Activated T-cell treated with anti-CD3 and anti-CD28 coated beads, Interleukin-2, amount 50 U/mL, for 72 hours (primary cell): ENCODE measurements around the gene KIZ. TPM values are rescaled to one million over a fixed set of nuclear protein-coding genes. Genes with fewer than 3 reads are reported as not detected.

Experiments used
- ATAC-seq, 2 donors: fragments of 150-1000 bp; cut with Tn5 transposase; replicated peaks in 1 of 2; 2 replicates each; pipeline ENCODE4 v1.10.0; 2021; ENCODE audit warnings: moderate library complexity in 2 of 2, mild to moderate bottlenecking in 1 of 2
- DNase-seq, 2 donors: peaks; one replicate each; pipeline ENCODE4 v3.0.0; 2021 to 2022; ENCODE audit warnings: mixed read lengths in 1 of 2
- H3K27ac Mint-ChIP-seq: one replicate; pipeline ENCODE4 v1.8.0; 2022; ENCODE audit warnings: mild to moderate bottlenecking, moderate library complexity, mixed read lengths
- H3K27me3 Mint-ChIP-seq: one replicate; pipeline ENCODE4 v1.8.0; 2022; ENCODE audit warnings: low read depth, mixed read lengths
- H3K36me3 Mint-ChIP-seq, 2 donors: one replicate each; pipeline ENCODE4 v1.8.0; 2022; ENCODE audit warnings: mixed read lengths in 2 of 2, mild to moderate bottlenecking in 1 of 2; ENCODE audit not compliant: insufficient read depth in 2 of 2
- H3K4me1 Mint-ChIP-seq: one replicate; pipeline ENCODE4 v1.8.0; 2022; ENCODE audit warnings: low read depth, mixed read lengths
- H3K4me3 Mint-ChIP-seq, 2 donors: one replicate each; pipeline ENCODE4 v1.8.0; 2022; ENCODE audit warnings: mild to moderate bottlenecking in 2 of 2, mixed read lengths in 2 of 2, moderate library complexity in 2 of 2
- H3K9me3 Mint-ChIP-seq, 2 donors: one replicate each; pipeline ENCODE4 v1.8.0; 2022; ENCODE audit warnings: mixed read lengths in 2 of 2
- total RNA-seq, 2 donors: library from RNA; stranded (reverse); gene quantifications; one replicate each; pipeline ENCODE4 v1.2.3, GENCODE V29; 2022

The KIZ gene
- total RNA-seq, 2 donors from 2014 or later = 24.0 to 30.9 TPM

- ATAC-seq (no peak), DNase-seq (no peak)
- no peaks in the 10 kb centered on the region for H3K36me3 Mint-ChIP-seq
- H3K4me1 Mint-ChIP-seq = no peaks in the 10 kb centered on the region
- no peak overlapping the region for H3K4me3 Mint-ChIP-seq
- peaks cover 25% of the 10 kb centered on the region for H3K27me3 Mint-ChIP-seq
- H3K9me3 Mint-ChIP-seq = no peaks in the 10 kb centered on the region
- H3K27ac Mint-ChIP-seq = no peak overlapping the region
Measured at GRCh38 chr20:21258411-21258810, 132.5 kb downstream of the KIZ start.

DNA sequence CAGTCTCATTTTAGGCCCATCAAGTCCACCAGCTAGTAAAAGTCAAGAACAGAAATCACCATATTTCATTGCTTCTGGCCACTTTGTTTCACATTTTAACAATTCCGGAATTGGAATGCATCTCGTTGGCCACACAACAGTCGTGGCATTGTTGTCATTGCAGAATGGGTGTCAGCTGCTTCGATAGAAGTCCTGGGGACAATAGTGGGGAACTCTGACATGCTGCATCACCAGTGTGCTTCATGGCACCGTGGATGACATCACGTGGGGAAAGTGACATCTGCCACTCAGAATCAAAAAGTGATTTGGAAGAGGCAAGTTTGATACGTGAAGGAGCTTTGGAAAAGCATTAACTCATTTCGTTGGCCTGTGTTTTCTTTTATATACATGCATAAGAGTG lies 133.5 kb downstream of the KIZ start:
- Mint-ChIP-seq H3K27ac (no peak overlapping the region), H3K4me3 (no peak overlapping the region), H3K9me3 (no peaks in the 10 kb centered on the region), H3K36me3 (no peaks in the 10 kb centered on the region), H3K4me1 (no peaks in the 10 kb centered on the region), H3K27me3 (peaks cover 27% of the 10 kb centered on the region)
- no peak for DNase-seq
- no peak for ATAC-seq

DNA sequence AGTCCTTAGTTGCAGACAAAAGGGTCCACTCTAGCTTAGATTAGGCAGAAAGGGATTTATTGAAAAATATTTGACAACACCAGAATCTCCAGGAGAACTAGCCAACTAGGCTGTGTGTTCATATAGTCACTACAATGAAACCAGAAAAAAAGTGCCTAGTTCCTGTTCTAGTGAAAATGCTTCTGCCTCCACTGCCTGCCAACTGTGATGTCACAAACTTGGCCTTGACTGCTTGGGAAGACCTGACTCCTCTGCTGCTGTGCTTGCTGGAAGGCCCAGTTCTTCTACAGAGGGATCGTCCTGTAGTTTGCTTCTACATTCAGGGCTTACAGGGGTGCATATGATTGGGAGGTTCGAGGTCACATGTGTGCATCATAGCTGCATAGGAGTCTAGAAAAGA lies 136.9 kb downstream of the KIZ start:
- H3K27ac Mint-ChIP-seq = no peak overlapping the region
- H3K4me3 Mint-ChIP-seq = no peak overlapping the region
- H3K4me1 Mint-ChIP-seq = no peaks in the 10 kb centered on the region
- H3K27me3 Mint-ChIP-seq = peaks cover 31% of the 10 kb centered on the region
- peaks cover 0 to 3% of the 10 kb centered on the region in 2 donors for H3K9me3 Mint-ChIP-seq
- peaks cover 0 to 2% of the 10 kb centered on the region in 2 donors for H3K36me3 Mint-ChIP-seq
- ATAC-seq (no peak), DNase-seq (no peak)

DNA sequence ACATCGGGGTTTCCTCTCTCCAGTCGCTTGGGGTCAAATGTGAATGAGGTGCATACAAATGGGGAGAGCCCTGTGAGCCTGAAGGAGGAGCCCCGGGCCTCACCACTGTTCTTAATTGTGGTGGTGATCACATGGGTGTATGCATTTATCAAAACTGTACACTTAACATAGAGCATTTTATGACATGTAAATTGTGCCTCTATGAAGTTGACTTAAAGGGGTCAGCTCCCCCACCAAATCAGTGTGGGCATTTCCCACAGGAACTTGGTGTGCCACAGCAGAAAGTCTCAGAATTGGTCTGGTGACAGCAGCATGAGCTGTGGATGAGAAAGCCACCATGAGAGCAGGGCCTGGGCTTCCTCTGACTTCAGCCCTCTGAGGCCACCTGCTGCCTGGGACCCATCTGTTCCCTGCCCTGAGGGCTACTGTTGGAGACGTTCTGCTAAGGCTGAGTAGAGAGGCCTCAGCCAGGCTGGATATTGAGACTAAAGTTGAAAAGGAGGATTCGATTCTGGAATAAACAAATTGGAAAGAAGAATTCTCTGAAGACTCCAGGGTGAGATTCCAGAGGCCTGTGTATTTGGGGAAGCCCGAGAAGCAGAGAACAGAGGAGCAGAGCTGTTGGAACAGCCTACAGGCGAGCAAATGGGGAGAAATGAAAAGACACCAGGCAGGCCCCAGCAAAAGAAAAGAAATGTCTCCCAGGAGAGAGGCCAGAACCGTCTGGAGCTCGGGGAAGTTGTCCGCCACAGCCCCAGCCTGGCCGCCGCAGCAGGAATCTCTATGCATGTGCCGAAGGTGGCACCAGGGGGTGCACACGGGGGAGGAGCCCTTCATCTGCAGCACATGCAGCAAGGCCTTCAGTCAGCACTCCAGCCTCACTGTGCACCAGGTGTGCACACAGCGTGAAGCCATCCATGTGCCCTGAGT lies 139.6 kb downstream of the KIZ start:
- H3K27me3 Mint-ChIP-seq = peaks cover 18% of the 10 kb centered on the region
- no peaks in the 10 kb centered on the region for H3K4me1 Mint-ChIP-seq
- ATAC-seq (no peak), DNase-seq (no peak)
- H3K9me3 Mint-ChIP-seq = peaks cover 0 to 3% of the 10 kb centered on the region in 2 donors
- H3K4me3 Mint-ChIP-seq = no peak overlapping the region
- H3K27ac Mint-ChIP-seq = no peak overlapping the region
- H3K36me3 Mint-ChIP-seq = peaks cover 0 to 2% of the 10 kb centered on the region in 2 donors

DNA sequence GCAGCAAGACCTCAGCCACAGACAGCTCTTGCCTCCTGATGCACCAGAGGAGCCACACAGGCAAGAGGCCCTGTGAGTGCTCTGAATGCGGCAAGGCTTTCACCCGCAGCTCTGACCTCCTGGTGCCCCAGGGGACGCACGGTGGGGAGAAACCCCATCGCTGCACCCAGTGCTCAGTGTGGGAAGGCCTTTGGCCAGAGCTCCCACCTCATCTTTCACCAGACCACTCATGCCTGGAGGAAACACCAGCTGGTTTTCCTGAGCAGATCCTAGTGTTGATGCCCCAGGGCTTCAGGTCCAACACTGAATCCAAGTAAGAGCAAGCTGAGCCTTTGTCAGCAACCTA lies 140.3 kb downstream of the KIZ start:
- peaks cover under 1 to 3% of the 10 kb centered on the region in 2 donors for H3K9me3 Mint-ChIP-seq
- no peak overlapping the region for H3K4me3 Mint-ChIP-seq
- no peaks in the 10 kb centered on the region for H3K4me1 Mint-ChIP-seq
- H3K27me3 Mint-ChIP-seq = peaks cover 14% of the 10 kb centered on the region
- ATAC-seq (no peak), DNase-seq (no peak)
- H3K36me3 Mint-ChIP-seq = peaks cover 0 to 3% of the 10 kb centered on the region in 2 donors
- H3K27ac Mint-ChIP-seq = no peak overlapping the region

DNA sequence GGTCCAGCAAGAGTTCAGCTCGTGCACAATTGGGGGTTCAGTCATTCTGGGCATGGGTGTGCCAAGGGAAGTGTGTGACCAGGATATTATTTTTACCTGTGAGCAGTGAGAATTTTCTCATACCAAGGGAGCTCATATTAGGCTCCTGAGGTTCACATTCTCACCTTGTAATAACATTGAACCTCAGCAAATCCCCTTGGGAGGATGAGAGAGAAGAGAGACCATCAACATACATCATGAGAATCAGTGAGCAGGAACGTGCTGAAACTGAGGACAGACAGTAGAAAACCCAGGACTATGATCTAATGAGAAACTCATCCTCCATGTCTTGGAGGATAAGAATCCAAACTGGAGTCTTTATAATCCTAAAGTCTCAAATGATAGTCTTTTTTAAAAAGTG lies 143.9 kb downstream of the KIZ start:
- ATAC-seq (no peak), DNase-seq (no peak)
- Mint-ChIP-seq H3K9me3 (peaks cover 2 to 3% of the 10 kb centered on the region in 2 donors), H3K36me3 (peaks cover 0 to 4% of the 10 kb centered on the region in 2 donors), H3K27me3 (peaks cover 23% of the 10 kb centered on the region), H3K27ac (no peak overlapping the region), H3K4me1 (no peaks in the 10 kb centered on the region), H3K4me3 (no peak overlapping the region)

DNA sequence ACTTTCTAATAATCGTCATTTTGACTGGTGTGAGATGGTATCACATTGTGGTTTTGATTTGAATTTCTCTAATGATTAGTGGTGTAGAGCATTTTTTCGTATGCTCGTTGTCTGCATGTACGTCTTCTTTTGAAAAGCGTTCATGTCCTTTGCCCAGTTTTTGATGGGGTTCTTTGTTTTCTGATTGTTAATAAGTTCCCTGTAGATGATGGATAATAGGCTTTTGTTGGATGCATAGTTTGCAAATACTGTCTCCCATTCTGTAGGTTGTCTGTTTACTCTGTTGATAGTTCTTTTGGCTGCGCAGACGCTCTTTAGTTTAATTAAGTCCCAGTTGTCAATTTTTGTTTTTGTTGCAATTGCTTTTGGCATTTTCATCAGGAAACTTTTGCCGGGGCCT lies 144.9 kb downstream of the KIZ start:
- no peak overlapping the region for H3K4me3 Mint-ChIP-seq
- peaks cover 0 to 2% of the 10 kb centered on the region in 2 donors for H3K36me3 Mint-ChIP-seq
- peaks cover 2 to 3% of the 10 kb centered on the region in 2 donors for H3K9me3 Mint-ChIP-seq
- no peak overlapping the region for H3K27ac Mint-ChIP-seq
- ATAC-seq = no peak
- peaks cover 15% of the 10 kb centered on the region for H3K27me3 Mint-ChIP-seq
- H3K4me1 Mint-ChIP-seq = no peaks in the 10 kb centered on the region
- DNase-seq = no peak

DNA sequence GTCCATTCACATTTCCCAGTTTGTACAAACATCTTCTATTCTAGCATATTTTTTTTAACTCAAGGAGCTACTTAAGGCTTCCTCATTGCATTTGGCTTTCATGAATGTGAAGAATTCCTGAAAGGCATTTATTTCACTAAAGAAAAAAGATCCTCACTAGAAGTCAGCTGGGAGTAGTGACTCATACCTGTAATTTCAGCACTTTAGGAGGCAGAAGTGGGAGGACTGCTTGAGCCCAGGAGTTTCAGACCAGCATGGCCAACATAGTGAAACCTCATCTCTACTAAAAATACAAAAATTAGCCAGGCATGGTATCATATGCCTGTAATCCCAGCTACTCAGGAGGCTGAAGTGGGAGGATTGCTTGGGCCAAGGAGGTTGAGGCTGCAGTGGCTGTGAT lies 146.4 kb downstream of the KIZ start:
- H3K9me3 Mint-ChIP-seq = peaks cover 2 to 3% of the 10 kb centered on the region in 2 donors
- peaks cover 14% of the 10 kb centered on the region for H3K27me3 Mint-ChIP-seq
- no peak overlapping the region for H3K4me3 Mint-ChIP-seq
- ATAC-seq (no peak), DNase-seq (no peak)
- H3K36me3 Mint-ChIP-seq = peaks cover 0 to 2% of the 10 kb centered on the region in 2 donors
- no peak overlapping the region for H3K27ac Mint-ChIP-seq
- no peaks in the 10 kb centered on the region for H3K4me1 Mint-ChIP-seq

DNA sequence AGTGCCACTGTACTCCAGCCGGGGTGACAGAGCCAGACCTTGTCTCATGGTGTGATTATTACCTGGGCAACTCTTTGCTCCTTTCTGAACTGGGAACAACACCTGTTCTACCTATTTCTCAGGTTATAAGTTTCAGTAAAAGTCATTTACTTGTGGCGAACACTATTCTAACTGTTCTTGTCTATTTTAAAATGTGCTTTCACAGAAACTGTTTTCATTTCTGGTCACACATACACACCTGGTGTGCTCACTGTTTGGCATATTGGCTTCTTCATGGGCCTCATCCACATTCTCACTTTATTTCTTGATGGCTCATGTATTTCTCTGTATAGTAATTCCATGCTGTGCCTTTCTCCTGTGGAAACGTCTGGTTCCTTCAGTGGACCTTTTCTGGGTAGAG lies 146.8 kb downstream of the KIZ start:
- Mint-ChIP-seq H3K4me3 (no peak overlapping the region), H3K9me3 (peaks cover 1 to 2% of the 10 kb centered on the region in 2 donors), H3K4me1 (no peaks in the 10 kb centered on the region), H3K27ac (no peak overlapping the region), H3K36me3 (peaks cover 0 to 2% of the 10 kb centered on the region in 2 donors), H3K27me3 (peaks cover 14% of the 10 kb centered on the region)
- DNase-seq (no peak), ATAC-seq (no peak)

DNA sequence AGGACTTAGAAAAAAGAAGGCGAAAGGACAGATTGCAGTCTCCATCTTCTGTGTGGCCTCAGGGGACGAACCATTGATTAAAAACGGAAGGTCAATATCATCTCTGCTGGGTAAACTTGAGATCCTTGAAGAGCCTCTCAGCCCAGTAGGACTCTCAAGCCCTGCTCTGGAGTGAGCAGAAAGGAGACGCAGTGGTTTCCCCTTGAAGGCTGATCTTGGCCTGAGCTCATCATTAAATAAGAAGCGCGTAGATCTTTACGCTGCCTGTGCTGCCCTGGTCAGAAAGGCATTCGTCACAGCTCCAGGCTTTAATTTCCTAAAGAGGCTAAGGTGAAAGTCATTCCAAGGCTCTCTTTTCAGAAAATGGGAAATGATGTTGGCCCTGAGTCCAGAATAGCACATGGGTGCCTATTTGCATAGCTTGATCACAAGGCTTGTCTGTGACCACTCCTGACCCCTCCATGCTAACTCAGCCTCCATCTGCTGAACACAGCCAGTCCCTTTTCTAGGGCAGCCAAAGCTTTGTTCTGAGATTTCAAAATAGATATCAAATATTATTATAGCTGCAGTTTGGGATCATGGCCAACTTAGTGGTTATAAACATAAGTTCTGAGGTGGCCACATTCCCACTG lies 148.0 kb downstream of the KIZ start:
- Mint-ChIP-seq H3K27ac (no peak overlapping the region), H3K36me3 (peaks cover 0 to 2% of the 10 kb centered on the region in 2 donors), H3K4me3 (no peak overlapping the region), H3K27me3 (peaks cover 18% of the 10 kb centered on the region), H3K9me3 (peaks cover 0 to 2% of the 10 kb centered on the region in 2 donors), H3K4me1 (no peaks in the 10 kb centered on the region)
- ATAC-seq (no peak), DNase-seq (no peak)

GRCh38 chr20:21278829-21279228 lies 152.9 kb downstream of the KIZ start:
- Mint-ChIP-seq H3K27ac (no peak overlapping the region), H3K36me3 (no peaks in the 10 kb centered on the region), H3K4me3 (no peak overlapping the region), H3K9me3 (no peaks in the 10 kb centered on the region), H3K27me3 (peaks cover 35% of the 10 kb centered on the region), H3K4me1 (peaks cover 10% of the 10 kb centered on the region)
- no peak for ATAC-seq
- DNase-seq = no peak

DNA sequence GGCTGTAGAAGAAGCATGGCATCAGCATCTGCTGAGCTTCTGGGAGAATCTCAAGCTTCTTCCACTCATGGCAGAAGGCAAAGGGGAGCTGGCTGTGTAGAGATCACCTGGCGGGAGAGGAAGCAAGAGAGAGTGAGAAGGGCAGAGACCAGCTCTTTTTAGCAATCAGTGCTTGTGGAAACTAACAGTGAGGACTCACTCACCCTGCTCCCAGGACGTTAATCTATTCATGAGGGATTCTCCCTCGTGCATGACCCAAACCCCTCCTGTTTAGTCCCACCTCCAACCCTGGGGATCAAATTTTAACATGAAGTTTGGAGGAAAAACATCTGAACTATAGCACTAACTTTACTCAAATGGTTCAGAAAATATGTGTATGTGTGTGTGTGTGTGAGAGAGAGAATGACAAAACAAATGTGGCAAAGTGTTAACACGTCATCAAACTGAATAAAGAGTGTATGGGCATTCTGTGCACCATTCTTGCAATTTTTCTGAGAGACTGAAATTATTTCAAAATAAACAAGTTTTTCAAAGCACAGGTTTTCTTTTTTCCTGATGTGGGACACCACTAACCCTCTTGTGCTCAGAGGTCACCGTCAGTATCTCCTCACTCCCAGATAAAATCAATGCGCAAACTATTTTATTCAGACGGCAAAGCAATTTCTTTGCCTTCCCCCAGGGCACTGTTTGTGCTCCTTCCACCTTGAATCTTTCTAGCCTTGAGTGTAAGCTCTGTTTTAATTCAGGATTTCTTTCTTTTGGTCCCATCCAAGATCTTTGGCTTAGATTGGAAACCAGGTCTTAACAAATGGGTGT lies 154.0 kb downstream of the KIZ start:
- Mint-ChIP-seq H3K27me3 (peaks cover 35% of the 10 kb centered on the region), H3K4me1 (peaks cover 10% of the 10 kb centered on the region), H3K36me3 (peaks cover 0 to 3% of the 10 kb centered on the region in 2 donors), H3K4me3 (no peak overlapping the region), H3K27ac (no peak overlapping the region), H3K9me3 (no peaks in the 10 kb centered on the region)
- DNase-seq (no peak), ATAC-seq (no peak)

GRCh38 chr20:21280522-21281016 lies 154.7 kb downstream of the KIZ start:
- ATAC-seq = no peak
- peaks cover 10% of the 10 kb centered on the region for H3K4me1 Mint-ChIP-seq

More at GRCh38 chr20:21280522-21281016, 154.7 kb downstream of the KIZ start:
- no peak overlapping the region for H3K27ac Mint-ChIP-seq
- H3K27me3 Mint-ChIP-seq = peaks cover 39% of the 10 kb centered on the region
- peaks cover under 1 to 3% of the 10 kb centered on the region in 2 donors for H3K36me3 Mint-ChIP-seq
- H3K9me3 Mint-ChIP-seq = peaks cover under 1 to 2% of the 10 kb centered on the region in 2 donors
- DNase-seq = no peak
- H3K4me3 Mint-ChIP-seq = no peak overlapping the region
